GM12874 (cell line): ENCODE data around the gene PSMG3.

Experiments used
- TF ChIP-seq, protein P1 (sequence below): IDR thresholded peaks from 2 replicates; pipeline ENCODE4 v1.5.1; 2011; ENCODE audit warnings: low read depth, mild to moderate bottlenecking, control low read depth, low read length, moderate library complexity; ENCODE audit not compliant: insufficient read depth

PSMG3 gene

DNA sequence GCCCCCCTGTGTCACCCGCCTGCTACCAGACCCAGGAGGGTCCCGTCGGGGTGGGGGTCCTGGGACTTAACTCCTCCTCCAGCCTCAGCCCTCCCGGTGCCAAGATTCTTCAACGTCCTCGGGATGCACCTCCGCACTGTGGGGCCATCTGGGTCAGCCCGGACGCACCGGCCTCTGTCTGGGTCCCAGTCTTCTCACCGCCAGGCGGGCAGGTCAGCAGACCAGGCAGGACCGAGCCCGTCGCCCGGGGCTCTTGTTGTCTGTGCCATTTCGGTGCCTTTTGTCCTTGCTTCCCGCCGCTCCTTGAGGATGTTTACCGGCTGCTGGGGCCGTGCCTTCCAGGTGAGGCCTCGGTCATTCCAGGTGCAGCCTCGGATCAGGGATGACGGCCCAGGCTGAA is 32.1 kb upstream of the PSMG3 start:
- TF ChIP-seq, protein P1, sequence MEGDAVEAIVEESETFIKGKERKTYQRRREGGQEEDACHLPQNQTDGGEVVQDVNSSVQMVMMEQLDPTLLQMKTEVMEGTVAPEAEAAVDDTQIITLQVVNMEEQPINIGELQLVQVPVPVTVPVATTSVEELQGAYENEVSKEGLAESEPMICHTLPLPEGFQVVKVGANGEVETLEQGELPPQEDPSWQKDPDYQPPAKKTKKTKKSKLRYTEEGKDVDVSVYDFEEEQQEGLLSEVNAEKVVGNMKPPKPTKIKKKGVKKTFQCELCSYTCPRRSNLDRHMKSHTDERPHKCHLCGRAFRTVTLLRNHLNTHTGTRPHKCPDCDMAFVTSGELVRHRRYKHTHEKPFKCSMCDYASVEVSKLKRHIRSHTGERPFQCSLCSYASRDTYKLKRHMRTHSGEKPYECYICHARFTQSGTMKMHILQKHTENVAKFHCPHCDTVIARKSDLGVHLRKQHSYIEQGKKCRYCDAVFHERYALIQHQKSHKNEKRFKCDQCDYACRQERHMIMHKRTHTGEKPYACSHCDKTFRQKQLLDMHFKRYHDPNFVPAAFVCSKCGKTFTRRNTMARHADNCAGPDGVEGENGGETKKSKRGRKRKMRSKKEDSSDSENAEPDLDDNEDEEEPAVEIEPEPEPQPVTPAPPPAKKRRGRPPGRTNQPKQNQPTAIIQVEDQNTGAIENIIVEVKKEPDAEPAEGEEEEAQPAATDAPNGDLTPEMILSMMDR = no peak

DNA sequence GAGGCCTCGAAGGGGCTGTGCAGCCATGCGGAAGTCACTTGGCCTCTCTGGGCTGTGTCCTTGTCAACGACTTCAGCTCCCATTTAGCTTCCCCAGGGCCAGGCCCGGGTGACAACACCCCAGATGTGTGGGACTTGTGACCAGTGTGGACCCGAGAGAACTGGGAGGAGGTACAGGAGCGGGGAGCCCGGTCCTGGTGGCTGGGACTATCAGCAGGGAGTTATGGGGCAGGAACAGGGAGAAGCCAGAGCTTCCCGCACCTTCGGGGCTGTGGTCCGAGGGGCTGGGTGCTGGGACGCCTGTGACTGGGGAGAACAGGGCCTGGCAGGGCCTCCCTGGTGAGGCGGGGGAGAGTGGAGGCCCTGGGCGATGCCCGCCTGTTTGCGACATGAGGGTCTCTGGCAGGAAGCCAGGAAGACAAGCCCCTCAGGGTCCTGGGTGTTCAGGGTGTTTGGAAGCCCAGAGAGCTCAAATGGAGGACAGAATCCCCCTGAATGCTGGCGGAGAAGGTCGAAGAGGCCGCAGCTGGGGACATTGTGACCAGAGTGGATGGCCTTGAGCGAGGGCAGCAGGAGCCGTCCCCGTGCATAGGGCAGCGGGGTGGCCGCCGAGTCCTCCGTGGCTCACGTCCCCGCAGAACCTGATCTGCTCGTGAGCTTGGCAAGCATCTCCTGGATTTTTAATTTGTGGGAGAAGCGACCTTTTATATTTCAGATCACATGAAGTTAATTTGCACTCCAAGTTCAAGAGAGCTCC is 30.0 kb upstream of the PSMG3 start:
- TF ChIP-seq, protein P1 = no peak

DNA sequence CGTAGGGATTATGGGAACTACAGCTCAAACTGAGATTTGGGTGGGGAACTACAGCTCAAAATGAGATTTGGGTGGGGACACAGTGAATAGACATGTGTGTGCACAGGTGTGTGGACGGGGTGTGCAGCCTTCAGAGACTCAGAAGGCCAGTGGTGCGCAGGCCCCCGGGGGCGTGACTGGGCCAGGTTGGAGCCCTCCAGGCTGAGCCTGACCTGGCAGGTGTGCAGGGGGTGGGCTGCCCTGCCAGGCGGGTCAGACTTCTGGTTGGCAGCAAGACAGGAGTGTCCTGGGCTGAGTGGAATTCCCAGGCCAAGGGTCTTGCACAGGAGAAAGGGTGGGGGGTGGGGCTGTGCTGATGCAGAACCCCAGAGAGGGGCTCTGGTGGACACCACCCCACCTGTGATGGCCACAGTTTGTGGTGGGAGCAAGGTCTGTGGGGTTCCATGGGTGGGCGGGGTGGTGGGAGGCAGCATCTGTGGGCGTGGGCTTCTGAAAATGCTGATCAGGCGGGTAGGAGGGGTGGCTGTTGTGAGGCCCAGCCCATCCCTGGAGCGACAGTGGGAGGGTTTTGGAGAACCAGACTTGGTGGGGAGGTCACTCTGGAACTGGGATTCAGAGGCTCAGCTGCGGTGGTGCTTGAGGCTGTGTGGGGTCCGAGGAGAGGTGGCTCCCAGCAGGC is 29.3 kb upstream of the PSMG3 start:
- TF ChIP-seq, protein P1 = no peak

DNA sequence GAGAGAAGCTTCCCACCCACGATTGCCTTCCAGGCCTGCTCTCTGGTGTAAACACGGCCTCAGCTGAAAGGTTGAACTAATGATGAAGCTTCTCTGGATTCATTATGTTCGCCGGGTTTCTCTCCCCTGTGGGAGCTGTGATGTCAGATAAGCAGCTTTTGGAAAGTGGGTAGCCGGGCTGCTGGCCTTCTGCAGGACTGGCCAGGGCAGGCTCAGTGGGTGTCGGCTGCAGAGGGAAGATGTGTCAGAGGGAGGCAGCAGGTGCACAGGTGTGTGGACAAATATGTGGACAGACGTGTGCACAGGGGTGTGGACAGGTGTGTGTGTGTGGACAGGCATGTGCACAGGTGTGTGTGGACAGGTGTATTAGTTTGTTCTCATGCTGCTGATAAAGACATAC is 28.5 kb upstream of the PSMG3 start:
- TF ChIP-seq, protein P1 = no peak

- TF ChIP-seq, protein P1 = no peak
Measured at GRCh38 chr7:1597791-1598190, 28.0 kb upstream of the PSMG3 start.

GRCh38 chr7:1597066-1597760 is 27.4 kb upstream of the PSMG3 start:
- TF ChIP-seq, protein P1 = no peak
